B cell (primary cell): ENCODE measurements around the gene ABCA2.

Experiments used
- CTCF ChIP-seq: fragments of 200-600 bp; IDR thresholded peaks from one replicate; pipeline ENCODE4 v1.8.0; 2022; ENCODE audit warnings: antibody characterized with exemption, mild to moderate bottlenecking
- EZH2 ChIP-seq: IDR thresholded peaks from 2 replicates; pipeline ENCODE4 v1.6.1; 2012; ENCODE audit warnings: borderline replicate concordance, low read depth, mild to moderate bottlenecking, moderate library complexity, low read length; ENCODE audit not compliant: insufficient read depth, poor library complexity, severe bottlenecking

- TF ChIP-seq CTCF (no peak), EZH2 (no peak)
These were observed 27.6 kb upstream of the ABCA2 start for GRCh38 chr9:137055385-137056364.
